PC-3 (cell line): ENCODE results near the gene SLC38A3. TPM values are rescaled to one million over a fixed set of nuclear protein-coding genes. Genes with fewer than 3 reads are reported as not detected.

ENCODE experiments used
- ATAC-seq: fragments of 200-7000 bp; cut with Tn5 transposase; 2 replicates; pipeline ENCODE4 v1.9.1; 2020; ENCODE audit warnings: mild to moderate bottlenecking, moderate library complexity
- BruUV-seq: library from RNA; stranded (reverse); fragments of 400-500 nt; replicated peaks from 2 replicates; lab custom pipeline; 2021; lab: Mats Ljungman, UMichigan
- CTCF ChIA-PET: fragments of 300-600 bp; sonication (Branson Sonifier 250); formaldehyde crosslinking; loops from one replicate; lab custom pipeline; 2022; ENCODE audit warnings: antibody characterized with exemption; lab: Charles Lee
- POLR2A ChIA-PET: fragments of 300-600 bp; sonication (Branson Sonifier 250); formaldehyde crosslinking; loops from one replicate; lab custom pipeline; 2022; ENCODE audit warnings: antibody characterized with exemption; ENCODE audit not compliant: unreplicated experiment; lab: Charles Lee
- DNase-seq: peaks from one replicate; pipeline ENCODE4 v3.0.0-alpha.2; 2015
- H2AFZ ChIP-seq: fragments of 300-600 bp; sonication (generic); 2 replicates; pipeline ENCODE4 v1.6.0; 2016; ENCODE audit warnings: antibody characterized with exemption, low read length
- H3F3A ChIP-seq: fragments of 300-600 bp; sonication (generic); one replicate; pipeline ENCODE4 v1.6.0; 2017; ENCODE audit warnings: antibody characterized with exemption, low read length, control low read depth, mild to moderate bottlenecking; ENCODE audit not compliant: unreplicated experiment
- H3K27ac ChIP-seq: fragments of 300-600 bp; sonication (generic); 2 replicates; pipeline ENCODE4 v1.5.1; 2016; ENCODE audit warnings: mild to moderate bottlenecking, low read length
- H3K27me3 ChIP-seq: fragments of 300-600 bp; sonication (generic); 2 replicates; pipeline ENCODE4 v1.6.1; 2016; ENCODE audit warnings: low read length, mixed read lengths
- H3K36me3 ChIP-seq: fragments of 300-600 bp; sonication (generic); 2 replicates; pipeline ENCODE4 v1.6.1; 2016; ENCODE audit warnings: low read depth, mixed run types, low read length, mixed read lengths
- H3K4me1 ChIP-seq: fragments of 300-600 bp; sonication (generic); 2 replicates; pipeline ENCODE4 v1.5.1; 2016; ENCODE audit warnings: low read length; ENCODE audit not compliant: insufficient read depth
- H3K4me2 ChIP-seq: fragments of 300-600 bp; sonication (generic); 2 replicates; pipeline ENCODE4 v1.6.0; 2016; ENCODE audit warnings: low read length
- H3K4me3 ChIP-seq: fragments of 300-600 bp; sonication (generic); 2 replicates; pipeline ENCODE4 v1.5.1; 2016; ENCODE audit warnings: mild to moderate bottlenecking, low read length, mixed read lengths
- H3K79me2 ChIP-seq: fragments of 300-600 bp; sonication (generic); 2 replicates; pipeline ENCODE4 v1.6.1; 2017; ENCODE audit warnings: low read length, mixed read lengths
- H3K9ac ChIP-seq: fragments of 300-600 bp; sonication (generic); 2 replicates; pipeline ENCODE4 v1.6.0; 2016; ENCODE audit warnings: mild to moderate bottlenecking, low read length
- H3K9me2 ChIP-seq: fragments of 300-600 bp; sonication (generic); replicated peaks from 2 replicates; pipeline ENCODE4 v1.6.1; 2016; ENCODE audit warnings: mixed run types, low read length, mixed read lengths
- H3K9me3 ChIP-seq: fragments of 300-600 bp; sonication (generic); 2 replicates; pipeline ENCODE4 v1.6.1; 2016; ENCODE audit warnings: low read length, mixed read lengths
- H4K20me1 ChIP-seq: fragments of 300-600 bp; sonication (generic); 2 replicates; pipeline ENCODE4 v1.6.1; 2016; ENCODE audit warnings: low read length, mixed read lengths
- CTCF ChIP-seq: fragments of 300-600 bp; sonication (generic); conservative IDR thresholded peaks from 2 replicates; pipeline ENCODE4 v1.5.1; 2017; ENCODE audit warnings: antibody characterized with exemption, low read depth, mild to moderate bottlenecking, low read length
- EZH2 ChIP-seq: fragments of 300-600 bp; sonication (generic); IDR thresholded peaks from one replicate; pipeline ENCODE4 v1.6.1; 2017; ENCODE audit warnings: antibody characterized with exemption, mild to moderate bottlenecking, low read length; ENCODE audit not compliant: unreplicated experiment
- EZH2phosphoT487 ChIP-seq: fragments of 300-600 bp; sonication (generic); IDR thresholded peaks from 2 replicates; pipeline ENCODE4 v1.6.1; 2018; ENCODE audit warnings: mild to moderate bottlenecking, antibody characterized with exemption, low read length, borderline replicate concordance
- intact Hi-C: fragments of 100-400 bp; cut with micrococcal nuclease; formaldehyde crosslinking; loops from 2 replicates; pipeline ENCODE4 v1.9.0; 2023
- total RNA-seq: library from RNA; depleted of rRNA; stranded (reverse); fragments of >200 nt; gene quantifications from 2 replicates; pipeline ENCODE4 v1.2.3, GENCODE V29; 2014

Gene SLC38A3
- total RNA-seq, 1 experiment from 2014 or later, result 3.3 TPM

GRCh38 chr3:50232303-50232702, 27.2 kb downstream of the SLC38A3 start:
- Histone ChIP-seq H3K4me3 (no peak overlapping the region), H3F3A (no peaks in the 10 kb centered on the region), H3K4me2 (no peak overlapping the region), H3K9me3 (no peaks in the 10 kb centered on the region), H3K36me3 (no peaks in the 10 kb centered on the region), H3K79me2 (peaks cover 12% of the 10 kb centered on the region), H3K9me2 (no peaks in the 10 kb centered on the region), H2AFZ (no peak overlapping the region), H3K4me1 (peaks cover 4% of the 10 kb centered on the region; the same call in 1 of the 2 replicates), H4K20me1 (peaks cover 8% of the 10 kb centered on the region), H3K27ac (no peak overlapping the region), H3K9ac (no peak overlapping the region), H3K27me3 (no peaks in the 10 kb centered on the region)
- intact Hi-C loops, result no loop called here
- no peak for DNase-seq
- no peak for TF ChIP-seq CTCF
- TF ChIP-seq EZH2phosphoT487, result no peak
- no peak for TF ChIP-seq EZH2
- no peak for ATAC-seq
- ChIA-PET CTCF (interaction anchor here (0.5 kb wide), 1 partner anchor 292 kb away, joined by 20 read pairs; no protein-coding TSS in a partner anchor), POLR2A (no interaction called here)
- BruUV-seq, result no TSS peak

- no peak overlapping the region for H3K4me2 ChIP-seq
- no peak overlapping the region for H3K27ac ChIP-seq
- no TSS peak for BruUV-seq
- ATAC-seq, result no peak
- peaks cover 3% of the 10 kb centered on the region for H3K4me1 ChIP-seq
- no peaks in the 10 kb centered on the region for H3K9me3 ChIP-seq
- no peak overlapping the region for H3K9ac ChIP-seq
- no peaks in the 10 kb centered on the region for H3K27me3 ChIP-seq
- H3K4me3 ChIP-seq, result no peak overlapping the region
- ChIA-PET CTCF (no interaction called here), POLR2A (interaction anchor here (0.7 kb wide), 1 partner anchor 32 kb away, joined by 9 read pairs; no protein-coding TSS in a partner anchor)
- H4K20me1 ChIP-seq, result peaks cover 9% of the 10 kb centered on the region
- intact Hi-C loops, result no loop called here
- DNase-seq, result no peak
- H3K79me2 ChIP-seq, result peaks cover 21% of the 10 kb centered on the region
- TF ChIP-seq CTCF (no peak), EZH2phosphoT487 (no peak), EZH2 (no peak)
- no peaks in the 10 kb centered on the region for H3F3A ChIP-seq
- H3K36me3 ChIP-seq, result no peaks in the 10 kb centered on the region
- H2AFZ ChIP-seq, result no peak overlapping the region
- no peaks in the 10 kb centered on the region for H3K9me2 ChIP-seq
Measured at GRCh38 chr3:50233176-50233575, 28.1 kb downstream of the SLC38A3 start.
